Measurements from ENCODE around the gene PLEKHG3. TPM values are rescaled to one million over a fixed set of nuclear protein-coding genes. Genes with fewer than 3 reads are reported as not detected.
"Not testable (repeated sequence)": the region's sequence is repeated elsewhere in the genome, so short reads cannot be mapped to it uniquely, and the experiment has no call there.

The PLEKHG3 gene
- total RNA-seq (2014; rRNA removed; shearing (Covaris generic)): 59.2 and 62.9 TPM in 2 replicates

DNA sequence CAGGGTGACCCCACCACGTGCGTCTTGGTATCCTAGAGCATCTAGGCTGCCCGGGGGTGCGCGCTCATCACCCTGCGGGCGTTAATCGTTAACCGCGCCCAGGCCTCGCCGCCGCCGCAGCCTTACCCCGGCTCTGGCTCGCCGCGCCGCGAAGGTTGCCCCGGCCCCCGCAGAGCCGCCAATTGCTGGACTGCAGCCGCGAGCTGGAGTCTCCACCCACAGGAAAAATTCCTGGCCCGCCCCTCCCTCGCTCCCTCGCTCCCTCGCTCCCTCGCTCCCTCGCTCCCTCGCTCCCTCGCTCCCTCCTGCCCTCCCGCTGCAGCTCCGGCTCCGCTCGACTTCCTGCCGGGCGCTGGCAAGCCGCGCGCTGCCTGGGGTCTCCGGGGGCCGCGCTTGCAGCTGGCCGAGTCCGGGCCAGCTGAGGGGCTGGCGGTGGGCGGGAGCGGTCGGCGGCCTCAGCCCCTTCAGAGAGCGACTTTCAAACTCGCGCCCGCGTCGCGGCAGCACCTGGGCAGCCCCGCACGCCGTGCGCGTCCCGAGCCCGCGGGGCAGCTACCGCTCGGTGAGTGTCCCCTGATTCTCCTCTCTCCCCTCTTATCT, at the start of gene PLEKHG3:
Gene PLEKHG3, plus strand, starts transcription at position 282 of the 600 bp plus-strand sequence. CDS start 23,208 bp downstream, outside the sequence.
- DNase-seq (ENCODE audit: low spot score): peak; percentile 69

DNA sequence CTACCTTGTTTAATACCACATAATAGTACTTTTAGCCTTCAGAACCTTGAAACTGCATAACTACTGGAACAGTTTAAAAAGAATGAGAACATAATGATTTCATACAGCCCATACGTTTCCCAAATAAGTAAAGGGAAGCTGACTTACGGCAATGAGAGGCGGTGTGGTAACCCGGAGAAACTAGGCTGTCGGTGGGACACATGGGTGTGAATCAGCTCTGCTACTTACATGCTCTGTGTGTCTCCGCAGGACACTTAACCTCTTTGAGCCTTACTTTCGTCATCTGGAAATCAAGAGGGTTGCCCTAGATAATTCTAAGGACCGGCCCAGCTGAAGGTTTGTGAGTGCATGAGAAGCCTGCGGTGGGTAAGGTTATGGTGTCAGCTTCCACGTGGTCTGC, 49.3 kb upstream of the PLEKHG3 start:
- no peak for DNase-seq (ENCODE audit: low spot score)

- DNase-seq (ENCODE audit: low spot score): no peak
These were observed 47.2 kb upstream of the PLEKHG3 start for GRCh38 chr14:64656986-64657385.

GRCh38 chr14:64658201-64658600, 46.0 kb upstream of the PLEKHG3 start:
- DNase-seq (ENCODE audit: low spot score): no peak

- DNase-seq (ENCODE audit: low spot score): not testable (repeated sequence)
These were observed 45.4 kb upstream of the PLEKHG3 start for GRCh38 chr14:64658700-64659264.

DNA sequence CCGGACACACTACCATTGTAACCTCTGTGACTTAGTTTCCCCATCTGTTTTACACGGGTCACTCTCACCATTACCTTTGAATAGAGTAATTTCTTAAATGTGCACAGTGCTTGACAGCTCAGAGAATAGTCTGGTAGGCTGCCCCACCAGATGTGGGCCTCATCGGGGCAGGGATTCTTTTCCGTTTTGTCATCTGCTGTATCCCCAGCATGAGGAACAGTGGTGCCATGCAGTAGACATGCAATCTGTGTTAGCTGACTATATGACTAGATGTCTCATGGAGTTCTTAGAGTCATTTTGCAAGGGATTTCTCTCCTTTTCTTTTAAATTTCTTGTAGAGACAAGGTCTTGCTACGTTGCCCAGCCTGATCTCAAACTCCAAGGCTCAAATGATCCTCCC, 44.9 kb upstream of the PLEKHG3 start:
- no peak for DNase-seq (ENCODE audit: low spot score)

- peak; percentile 39 for DNase-seq (ENCODE audit: low spot score)
These were observed 41.0 kb upstream of the PLEKHG3 start for GRCh38 chr14:64663174-64663573.

- peak; percentile 66 for DNase-seq (ENCODE audit: low spot score)
These were observed 32.6 kb upstream of the PLEKHG3 start for GRCh38 chr14:64671591-64671990.

DNA sequence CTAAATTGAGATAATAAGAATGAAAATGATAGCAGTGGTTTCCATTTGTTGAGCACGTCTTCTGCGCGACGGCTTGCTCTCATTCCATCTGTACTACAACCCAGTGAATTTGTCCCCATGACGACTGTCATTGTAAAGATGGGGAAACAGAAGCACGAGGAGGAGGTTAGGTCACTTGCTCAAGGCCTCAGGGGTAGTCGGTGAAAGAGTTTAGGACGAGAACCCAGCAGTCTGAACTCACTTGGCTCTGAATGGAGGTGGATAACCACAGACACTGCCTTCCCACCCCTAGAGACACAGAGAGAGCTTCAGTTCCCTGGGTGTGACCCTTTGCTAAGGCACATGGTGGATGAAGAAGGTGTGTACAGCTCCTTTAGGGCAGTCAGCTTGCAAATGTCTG, 30.9 kb upstream of the PLEKHG3 start:
- no peak for DNase-seq (ENCODE audit: low spot score)

DNA sequence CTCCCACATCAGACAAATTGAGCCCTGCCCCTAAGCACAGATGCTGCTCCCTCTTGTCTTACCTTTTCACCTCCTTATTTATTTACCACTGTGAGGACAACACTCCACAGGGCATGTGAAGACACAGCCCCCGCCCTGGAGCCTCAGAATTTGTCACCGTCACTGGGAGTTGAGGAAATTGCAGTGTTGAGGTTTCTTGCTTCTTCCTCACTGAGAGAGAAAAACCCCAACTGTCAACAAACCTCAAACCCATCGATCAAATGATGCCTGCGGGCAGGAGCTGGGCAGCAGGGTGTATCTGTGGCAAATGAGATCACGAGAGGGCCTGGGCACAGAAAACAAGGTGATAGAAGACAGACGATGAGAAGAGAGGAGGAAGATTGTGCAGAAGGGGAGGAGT, 30.5 kb upstream of the PLEKHG3 start:
- DNase-seq (ENCODE audit: low spot score): no peak

DNA sequence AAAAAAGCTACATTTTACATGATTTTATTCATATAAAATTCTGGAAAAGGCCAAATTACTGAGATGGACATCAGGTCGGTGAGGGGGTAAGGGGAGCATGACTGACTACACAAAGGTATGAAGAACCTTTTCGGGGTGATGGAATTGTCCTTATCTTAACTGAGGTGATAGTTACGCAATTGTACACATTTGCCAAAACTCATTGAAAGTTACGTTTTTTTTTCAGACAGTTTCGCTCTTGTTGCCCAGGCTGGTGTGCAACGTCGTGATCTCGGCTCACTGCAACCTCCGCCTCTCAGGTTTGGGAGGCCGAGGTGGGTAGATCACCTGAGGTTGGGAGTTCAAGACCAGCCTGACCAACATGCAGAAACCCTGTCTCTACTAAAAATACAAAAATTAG, 29.4 kb upstream of the PLEKHG3 start:
- DNase-seq (ENCODE audit: low spot score): no peak

DNA sequence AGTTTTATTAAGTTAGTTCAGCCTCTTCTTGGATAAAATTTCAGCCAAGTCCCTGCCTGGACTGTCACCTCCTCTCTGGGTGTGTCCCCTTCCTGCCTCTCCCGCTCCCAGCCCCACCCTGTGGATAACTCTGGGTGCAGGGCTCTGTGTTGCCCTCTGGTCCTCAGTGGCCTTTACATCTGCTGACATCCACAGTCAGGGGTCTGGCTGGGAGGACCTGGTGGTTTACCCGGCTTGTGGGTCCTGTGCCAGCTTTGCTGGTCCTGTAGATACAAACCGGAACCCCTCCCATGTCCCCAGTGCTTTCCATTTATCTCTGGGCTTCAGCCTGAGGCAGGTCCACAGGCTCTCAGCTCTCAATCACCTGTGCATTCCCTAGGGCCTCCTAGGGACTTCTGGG, 28.9 kb upstream of the PLEKHG3 start:
- no peak for DNase-seq (ENCODE audit: low spot score)

DNA sequence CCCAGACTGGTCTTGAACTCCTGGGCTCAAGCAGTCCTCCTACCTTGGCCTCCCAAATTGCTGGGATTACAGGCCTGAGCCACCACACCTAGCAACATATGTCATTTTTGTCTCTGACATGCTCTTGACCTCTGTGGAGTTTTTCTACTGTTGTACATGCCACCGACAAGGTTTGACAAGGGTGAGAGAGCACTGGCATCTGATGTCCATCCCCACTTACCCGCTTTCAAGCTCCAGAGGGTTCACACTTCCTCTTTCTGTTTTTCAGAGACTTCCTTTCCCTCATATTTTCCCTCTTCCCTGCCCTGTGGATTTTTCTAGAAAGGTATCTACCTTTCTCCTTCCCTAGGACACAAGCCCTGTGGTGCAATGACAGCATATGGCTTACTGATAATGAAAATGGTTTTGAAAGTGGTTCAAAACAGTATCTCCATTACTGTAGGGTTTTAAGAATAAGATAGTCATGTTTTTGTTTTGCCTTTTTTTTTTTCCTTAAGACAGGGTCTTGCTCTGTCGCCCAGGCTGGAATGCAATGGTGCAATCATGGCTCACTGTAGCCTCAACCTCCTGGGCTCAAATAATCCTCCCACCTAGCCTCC, 27.7 kb upstream of the PLEKHG3 start:
- no peak for DNase-seq (ENCODE audit: low spot score)

- DNase-seq (ENCODE audit: low spot score): no peak
These were observed 24.1 kb upstream of the PLEKHG3 start for GRCh38 chr14:64680013-64680713.

- no peak for DNase-seq (ENCODE audit: low spot score)
These were observed 23.5 kb upstream of the PLEKHG3 start for GRCh38 chr14:64680714-64681065.

- DNase-seq (ENCODE audit: low spot score): no peak
These were observed 22.2 kb upstream of the PLEKHG3 start for GRCh38 chr14:64681796-64682710.

DNA sequence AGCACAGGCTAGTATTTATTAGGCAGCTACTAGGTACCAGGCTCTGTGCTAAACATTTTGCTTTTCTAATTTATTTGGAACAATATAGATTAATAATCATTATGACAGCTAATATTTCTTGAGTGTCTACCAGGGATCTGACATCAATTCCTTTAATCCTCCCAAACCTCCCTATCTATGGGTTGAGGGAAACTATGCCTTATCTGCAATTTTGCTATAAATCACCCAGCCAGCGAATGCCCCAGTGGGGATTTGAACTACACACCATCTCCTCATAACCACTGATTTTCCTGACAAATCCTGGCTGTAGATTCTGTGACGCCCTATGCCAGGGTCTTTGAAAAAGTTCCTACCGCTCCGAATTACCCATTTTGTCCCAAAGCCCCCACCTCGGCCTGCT, 21.4 kb upstream of the PLEKHG3 start:
- no peak for DNase-seq (ENCODE audit: low spot score)

- no peak for DNase-seq (ENCODE audit: low spot score)
These were observed 21.0 kb upstream of the PLEKHG3 start for GRCh38 chr14:64683264-64683663.

GRCh38 chr14:64684091-64684490, 20.1 kb upstream of the PLEKHG3 start:
- DNase-seq (ENCODE audit: low spot score): no peak

GRCh38 chr14:64685371-64686281, 18.6 kb upstream of the PLEKHG3 start:
- no peak for DNase-seq (ENCODE audit: low spot score)

GRCh38 chr14:64686282-64686615, 18.0 kb upstream of the PLEKHG3 start:
- DNase-seq (ENCODE audit: low spot score): no peak

All from HT-29 (cell line).